ENCODE measurements around the gene TARBP2. TPM values are rescaled to one million over a fixed set of nuclear protein-coding genes. Genes with fewer than 3 reads are reported as not detected.
"Not testable (repeated sequence)": the region's sequence is repeated elsewhere in the genome, so short reads cannot be mapped to it uniquely, and the experiment has no call there.

The TARBP2 gene
- total RNA-seq, 6 donors from 2014 or later: 25.4 to 74.4 (median 36.8) TPM

GRCh38 chr12:53543539-53543938 lies 42.5 kb downstream of the TARBP2 start:
- Histone ChIP-seq H3K9me3 (no peaks in the 10 kb centered on the region), H3K36me3 (peaks cover 9 to 70% (median 30%) of the 10 kb centered on the region in 4 donors), H3K27me3 (no peaks in the 10 kb centered on the region), H3K27ac (peak overlapping the region in 3 of 4 donors; percentile 44 to 52 (median 49)), H3K4me3 (no peak overlapping the region), H3K4me1 (peaks cover 14 to 27% (median 15%) of the 10 kb centered on the region in 4 donors)
- ATAC-seq (ENCODE audit: low FRiP score in 2 of 2) (peak; percentile 84 to 89), DNase-seq (peak in 1 of 2 donors; percentile 55)
- 23 to 28% methylated on average over 5 of the region's 5 CpGs for WGBS, 2 donors
- peak; percentile 52 to 85 (median 78) for TF ChIP-seq CTCF (IDR thresholded peaks at IDR 0.05)
- TF ChIP-seq EP300 (IDR thresholded peaks at IDR 0.05): no peak

GRCh38 chr12:53548354-53548753 lies 47.3 kb downstream of the TARBP2 start:
- H3K4me3 ChIP-seq; H3K9me3 ChIP-seq; H3K27me3 ChIP-seq; H3K27ac ChIP-seq; DNase-seq; ATAC-seq (ENCODE audit: low FRiP score in 2 of 2): not testable (repeated sequence)
- WGBS, 2 donors: 95 to 97% methylated on average over 6 of the region's 6 CpGs
- H3K36me3 ChIP-seq: peaks cover 4 to 64% (median 33%) of the 10 kb centered on the region in 4 donors
- H3K4me1 ChIP-seq: peaks cover 5 to 17% (median 7%) of the 10 kb centered on the region in 4 donors

GRCh38 chr12:53550131-53550530 lies 49.0 kb downstream of the TARBP2 start:
- H3K36me3 ChIP-seq: peaks cover 4 to 57% (median 33%) of the 10 kb centered on the region in 4 donors
- H3K4me1 ChIP-seq; H3K4me3 ChIP-seq; DNase-seq; H3K9me3 ChIP-seq; H3K27me3 ChIP-seq; H3K27ac ChIP-seq; ATAC-seq (ENCODE audit: low FRiP score in 2 of 2): not testable (repeated sequence)
- 97 to 99% methylated on average over 8 of the region's 8 CpGs for WGBS, 2 donors

- H3K36me3 ChIP-seq: peaks cover 4 to 54% (median 33%) of the 10 kb centered on the region in 4 donors
- DNase-seq: no peak
- no peak for ATAC-seq (ENCODE audit: low FRiP score in 2 of 2)
- TF ChIP-seq EP300 (IDR thresholded peaks at IDR 0.05) (no peak), POLR2A (IDR thresholded peaks at IDR 0.05) (no peak), CTCF (IDR thresholded peaks at IDR 0.05) (no peak), POLR2AphosphoS5 (IDR thresholded peaks at IDR 0.05) (no peak)
- no peaks in the 10 kb centered on the region for H3K9me3 ChIP-seq
- H3K4me3 ChIP-seq: no peak overlapping the region
- 86 to 88% methylated on average over 1 of the region's 1 CpG for WGBS, 2 donors
- H3K27ac ChIP-seq: no peak overlapping the region
- H3K27me3 ChIP-seq: no peaks in the 10 kb centered on the region
- H3K4me1 ChIP-seq: no peaks in the 10 kb centered on the region
These were observed 49.5 kb downstream of the TARBP2 start for GRCh38 chr12:53550595-53550994.

GRCh38 chr12:53551889-53552291 lies 50.8 kb downstream of the TARBP2 start:
- Histone ChIP-seq H3K36me3 (peaks cover 4 to 52% (median 33%) of the 10 kb centered on the region in 4 donors), H3K27me3 (no peaks in the 10 kb centered on the region), H3K4me1 (no peaks in the 10 kb centered on the region), H3K9me3 (no peaks in the 10 kb centered on the region), H3K4me3 (no peak overlapping the region), H3K27ac (no peak overlapping the region)
- WGBS, 2 donors: 86 to 90% methylated on average over 2 of the region's 2 CpGs
- DNase-seq: no peak
- no peak for ATAC-seq (ENCODE audit: low FRiP score in 2 of 2)
- no peak for TF ChIP-seq CTCF (IDR thresholded peaks at IDR 0.05)
- TF ChIP-seq EP300 (IDR thresholded peaks at IDR 0.05): no peak
- TF ChIP-seq POLR2AphosphoS5 (IDR thresholded peaks at IDR 0.05): no peak
- TF ChIP-seq POLR2A (IDR thresholded peaks at IDR 0.05): no peak

Measured in upper lobe of left lung (tissue), 6 donors.